ENCODE measurements around the gene AP5S1.

DNA sequence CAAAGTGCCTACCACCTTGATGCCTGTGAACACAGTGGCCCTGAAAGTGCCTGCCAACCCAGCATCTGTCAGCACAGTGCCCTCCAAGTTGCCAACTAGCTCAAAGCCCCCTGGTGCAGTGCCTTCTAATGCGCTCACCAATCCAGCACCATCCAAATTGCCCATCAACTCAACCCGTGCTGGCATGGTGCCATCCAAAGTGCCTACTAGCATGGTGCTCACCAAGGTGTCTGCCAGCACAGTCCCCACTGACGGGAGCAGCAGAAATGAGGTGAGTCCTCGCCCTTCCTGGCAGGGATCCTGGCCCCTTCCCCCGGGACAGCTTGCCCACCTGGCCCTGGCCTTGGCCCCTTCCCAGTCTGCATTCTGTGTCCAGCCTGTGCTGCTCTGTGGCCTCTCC is 44.2 kb downstream of the AP5S1 start:
- TF ChIP-seq CTCF (conservative IDR thresholded peaks at IDR 0.05) (no peak), EZH2 (IDR thresholded peaks at IDR 0.05; ENCODE audit: low read depth) (no peak)

Measured in PC-9 (cell line).